Measurements from ENCODE around the gene PARS2.

The PARS2 gene

DNA sequence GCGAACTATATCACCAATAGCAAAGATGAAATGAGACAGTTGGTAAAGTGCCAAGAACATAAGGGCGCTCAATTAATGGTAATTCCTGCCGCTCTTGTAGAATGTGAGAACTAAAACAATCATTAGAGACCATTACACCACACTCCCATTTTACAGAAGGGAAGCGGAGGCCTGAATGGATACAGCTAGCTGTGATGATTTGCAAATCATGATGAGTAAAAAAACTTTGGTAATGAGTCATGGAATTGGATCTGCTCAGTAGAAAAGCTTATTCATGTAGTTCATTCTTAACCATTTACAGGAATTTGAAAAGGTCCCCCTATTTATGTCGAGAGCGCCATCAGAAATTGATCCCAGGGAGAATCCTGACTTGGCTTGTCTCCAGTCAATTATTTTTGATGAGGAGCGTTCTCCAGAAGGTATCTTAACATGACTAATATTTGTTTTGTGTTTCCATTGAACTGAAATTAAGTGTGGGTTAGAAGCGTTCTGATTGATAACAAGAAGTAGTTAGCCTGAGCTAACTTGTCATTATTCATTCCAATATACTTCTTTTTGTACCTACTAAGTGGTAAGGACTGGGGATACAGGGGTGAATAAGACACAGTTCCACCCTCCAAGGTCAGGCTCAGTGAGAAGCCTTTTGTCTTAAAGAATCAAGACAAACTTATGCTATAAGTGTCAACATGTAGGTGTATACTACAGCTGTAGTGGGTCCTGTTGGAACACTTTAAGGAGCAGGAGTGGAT, 47.9 kb downstream of the PARS2 start:
- peak overlapping the region; percentile 74 for H3K4me3 ChIP-seq (replicated peaks; ENCODE audit: low read depth, low read length)
- DNase-seq (ENCODE audit: extremely low read depth, low read depth) = no peak
- TF ChIP-seq, protein P1, sequence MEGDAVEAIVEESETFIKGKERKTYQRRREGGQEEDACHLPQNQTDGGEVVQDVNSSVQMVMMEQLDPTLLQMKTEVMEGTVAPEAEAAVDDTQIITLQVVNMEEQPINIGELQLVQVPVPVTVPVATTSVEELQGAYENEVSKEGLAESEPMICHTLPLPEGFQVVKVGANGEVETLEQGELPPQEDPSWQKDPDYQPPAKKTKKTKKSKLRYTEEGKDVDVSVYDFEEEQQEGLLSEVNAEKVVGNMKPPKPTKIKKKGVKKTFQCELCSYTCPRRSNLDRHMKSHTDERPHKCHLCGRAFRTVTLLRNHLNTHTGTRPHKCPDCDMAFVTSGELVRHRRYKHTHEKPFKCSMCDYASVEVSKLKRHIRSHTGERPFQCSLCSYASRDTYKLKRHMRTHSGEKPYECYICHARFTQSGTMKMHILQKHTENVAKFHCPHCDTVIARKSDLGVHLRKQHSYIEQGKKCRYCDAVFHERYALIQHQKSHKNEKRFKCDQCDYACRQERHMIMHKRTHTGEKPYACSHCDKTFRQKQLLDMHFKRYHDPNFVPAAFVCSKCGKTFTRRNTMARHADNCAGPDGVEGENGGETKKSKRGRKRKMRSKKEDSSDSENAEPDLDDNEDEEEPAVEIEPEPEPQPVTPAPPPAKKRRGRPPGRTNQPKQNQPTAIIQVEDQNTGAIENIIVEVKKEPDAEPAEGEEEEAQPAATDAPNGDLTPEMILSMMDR (IDR thresholded peaks at IDR 0.05; ENCODE audit: low read depth, low read length, missing control alignments) = no peak

GRCh38 chr1:54715493-54716298, 48.6 kb downstream of the PARS2 start, which contains the start of gene TTC4:
Gene TTC4 (plus strand): TSS chr1:54715861. CDS start chr1:54715909, 48 bp downstream.
- peak; percentile 36 for DNase-seq (ENCODE audit: extremely low read depth, low read depth)
- TF ChIP-seq, protein P1 (IDR thresholded peaks at IDR 0.05; ENCODE audit: low read depth, low read length, missing control alignments) = no peak
- peak within 1 kb of the TSS; percentile 74 for H3K4me3 ChIP-seq (replicated peaks; ENCODE audit: low read depth, low read length)

- no peak for DNase-seq (ENCODE audit: extremely low read depth, low read depth)
- TF ChIP-seq, protein P1 (IDR thresholded peaks at IDR 0.05; ENCODE audit: low read depth, low read length, missing control alignments) = no peak
Measured at GRCh38 chr1:54714881-54715492, 49.3 kb downstream of the PARS2 start.

GRCh38 chr1:54711536-54711935, 52.8 kb downstream of the PARS2 start:
- H3K4me3 ChIP-seq (replicated peaks; ENCODE audit: low read depth, low read length) = no peak overlapping the region
- TF ChIP-seq, protein P1 (IDR thresholded peaks at IDR 0.05; ENCODE audit: low read depth, low read length, missing control alignments) = no peak
- no peak for DNase-seq (ENCODE audit: extremely low read depth, low read depth)

More at GRCh38 chr1:54714881-54715492, 49.3 kb downstream of the PARS2 start:
- peak overlapping the region; percentile 74 for H3K4me3 ChIP-seq (replicated peaks; ENCODE audit: low read depth, low read length)

GRCh38 chr1:54710841-54711240, 53.5 kb downstream of the PARS2 start:
- no peak overlapping the region for H3K4me3 ChIP-seq (replicated peaks; ENCODE audit: low read depth, low read length)
- TF ChIP-seq, protein P1 (IDR thresholded peaks at IDR 0.05; ENCODE audit: low read depth, low read length, missing control alignments) = no peak
- DNase-seq (ENCODE audit: extremely low read depth, low read depth) = no peak

- TF ChIP-seq, protein P1 (IDR thresholded peaks at IDR 0.05; ENCODE audit: low read depth, low read length, missing control alignments) = no peak
- DNase-seq (ENCODE audit: extremely low read depth, low read depth) = no peak
Measured at GRCh38 chr1:54710434-54710833, 53.9 kb downstream of the PARS2 start.

More at GRCh38 chr1:54710434-54710833, 53.9 kb downstream of the PARS2 start:
- H3K4me3 ChIP-seq (replicated peaks; ENCODE audit: low read depth, low read length) = no peak overlapping the region

Data from HFF-Myc (cell line).